HG03442 (cell line): ENCODE data around the gene ARFRP1.
"Not testable (repeated sequence)": the region's sequence is repeated elsewhere in the genome, so short reads cannot be mapped to it uniquely, and the experiment has no call there.

Source experiments
- ATAC-seq: cut with Tn5 transposase; IDR thresholded peaks from one replicate; pipeline ENCODE4 v1.9.1; 2021; ENCODE audit warnings: mild to moderate bottlenecking, moderate library complexity; ENCODE audit not compliant: unreplicated experiment

ARFRP1 gene

DNA sequence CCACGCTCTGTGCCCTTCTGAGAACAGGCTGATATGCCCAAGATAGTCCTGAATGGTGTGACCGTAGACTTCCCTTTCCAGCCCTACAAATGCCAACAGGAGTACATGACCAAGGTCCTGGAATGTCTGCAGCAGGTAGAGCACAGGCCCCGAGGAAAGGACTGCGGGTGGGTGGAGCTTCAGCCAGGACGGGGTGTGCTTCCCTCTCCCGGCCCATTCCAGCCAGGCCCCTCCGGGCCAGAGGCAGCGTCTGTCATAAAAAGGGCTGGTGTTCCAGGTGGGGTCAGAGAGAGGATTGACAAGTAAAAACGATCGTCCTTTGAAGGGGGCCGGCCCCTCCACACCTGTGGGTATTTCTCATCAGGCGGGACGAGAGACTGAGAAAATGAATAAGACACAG is 48.4 kb downstream of the ARFRP1 start:
- no peak for ATAC-seq

DNA sequence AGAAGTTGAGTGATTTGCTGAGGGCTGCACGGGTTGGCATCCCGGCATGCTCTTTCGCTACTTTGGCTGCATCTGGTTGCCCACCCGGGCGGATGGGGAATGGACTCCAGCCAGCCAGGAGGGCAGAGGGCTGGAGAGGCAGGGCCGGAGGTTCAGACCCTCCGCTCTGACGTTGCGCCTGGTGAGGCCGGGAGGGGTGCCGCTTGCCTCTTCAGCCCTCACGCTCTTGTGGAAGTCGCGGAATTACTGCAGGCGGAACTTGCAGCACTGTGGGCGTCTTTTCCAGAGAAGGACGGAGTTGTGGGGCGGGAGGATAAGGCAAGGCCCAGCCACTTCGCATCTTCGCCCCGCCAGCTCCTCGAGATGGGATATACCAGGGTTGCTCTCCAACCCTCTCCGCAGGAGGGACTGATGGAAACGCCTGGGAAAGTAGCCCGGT is 49.0 kb downstream of the ARFRP1 start:
- ATAC-seq, result peak; percentile 12

- ATAC-seq, result peak; percentile 86
Measured at GRCh38 chr20:63657937-63658748, 49.6 kb downstream of the ARFRP1 start, which contains the start of gene RTEL1. TSS of gene RTEL1 (plus strand) at chr20:63658312. CDS start at chr20:63659403, 1,091 bp downstream.

DNA sequence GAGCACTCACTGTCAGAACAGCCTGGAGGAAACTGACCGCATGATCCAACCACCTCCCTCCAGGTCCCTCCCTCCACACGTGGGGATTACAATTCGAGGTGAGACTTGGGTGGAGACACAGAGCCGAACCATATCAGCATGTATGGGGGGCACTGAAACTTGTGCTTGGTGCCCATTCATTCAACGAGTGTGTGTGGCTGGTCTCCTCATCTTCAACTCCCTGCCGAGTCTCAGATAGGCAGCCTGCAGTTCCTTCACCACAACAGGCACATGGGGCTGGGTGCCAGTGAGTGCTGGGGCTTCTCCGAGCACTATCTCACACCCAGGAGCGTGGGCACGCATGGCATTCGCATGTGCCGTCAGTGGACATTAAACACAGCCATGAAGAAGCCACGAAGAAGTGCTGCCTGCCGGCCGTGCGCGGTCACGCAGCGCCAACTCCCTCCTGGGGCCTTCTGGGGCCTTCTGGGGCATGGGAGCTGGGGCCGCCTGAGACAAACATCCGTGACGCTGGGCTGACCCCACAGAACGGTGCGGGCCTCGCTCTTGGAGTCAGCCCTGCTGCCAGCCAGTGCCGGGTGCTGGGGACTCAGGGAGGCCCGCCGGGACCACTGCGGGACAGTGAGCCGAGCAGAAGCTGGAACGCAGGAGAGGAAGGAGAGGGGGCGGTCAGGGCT is 50.4 kb downstream of the ARFRP1 start:
- no peak for ATAC-seq

DNA sequence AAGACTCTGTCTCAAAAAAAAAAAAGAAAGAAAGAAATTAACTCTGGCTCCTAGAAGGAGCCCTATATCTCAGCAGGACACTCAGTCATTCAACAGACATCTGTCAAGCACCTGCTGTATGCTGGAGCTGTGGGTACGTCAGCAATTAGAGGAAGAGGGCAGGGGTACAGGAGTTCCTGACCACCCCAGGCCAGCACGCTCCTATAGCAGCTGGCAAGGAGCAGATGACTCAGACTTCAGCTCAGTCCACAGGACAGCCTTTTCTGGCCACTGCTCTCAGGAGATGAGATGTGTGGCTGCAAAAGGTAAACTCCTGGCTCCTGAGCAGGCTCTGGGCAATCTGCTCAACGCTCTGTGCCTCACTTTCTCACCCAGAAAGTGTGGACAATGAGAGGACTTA is 51.3 kb downstream of the ARFRP1 start:
- no peak for ATAC-seq

GRCh38 chr20:63655249-63655648 is 52.5 kb downstream of the ARFRP1 start:
- ATAC-seq, result no peak

GRCh38 chr20:63653974-63654668 is 53.7 kb downstream of the ARFRP1 start:
- ATAC-seq, result no peak

- no peak for ATAC-seq
Measured at GRCh38 chr20:63653041-63653973, 54.5 kb downstream of the ARFRP1 start, which contains the start of gene STMN3. TSS of gene STMN3 (minus strand) at chr20:63653424. CDS start at chr20:63653345, 79 bp downstream.

- ATAC-seq, result no peak
Measured at GRCh38 chr20:63652192-63652980, 55.4 kb downstream of the ARFRP1 start.

GRCh38 chr20:63651942-63652191 is 55.9 kb downstream of the ARFRP1 start:
- no peak for ATAC-seq

GRCh38 chr20:63650486-63650885 is 57.3 kb downstream of the ARFRP1 start:
- ATAC-seq, result not testable (repeated sequence)

DNA sequence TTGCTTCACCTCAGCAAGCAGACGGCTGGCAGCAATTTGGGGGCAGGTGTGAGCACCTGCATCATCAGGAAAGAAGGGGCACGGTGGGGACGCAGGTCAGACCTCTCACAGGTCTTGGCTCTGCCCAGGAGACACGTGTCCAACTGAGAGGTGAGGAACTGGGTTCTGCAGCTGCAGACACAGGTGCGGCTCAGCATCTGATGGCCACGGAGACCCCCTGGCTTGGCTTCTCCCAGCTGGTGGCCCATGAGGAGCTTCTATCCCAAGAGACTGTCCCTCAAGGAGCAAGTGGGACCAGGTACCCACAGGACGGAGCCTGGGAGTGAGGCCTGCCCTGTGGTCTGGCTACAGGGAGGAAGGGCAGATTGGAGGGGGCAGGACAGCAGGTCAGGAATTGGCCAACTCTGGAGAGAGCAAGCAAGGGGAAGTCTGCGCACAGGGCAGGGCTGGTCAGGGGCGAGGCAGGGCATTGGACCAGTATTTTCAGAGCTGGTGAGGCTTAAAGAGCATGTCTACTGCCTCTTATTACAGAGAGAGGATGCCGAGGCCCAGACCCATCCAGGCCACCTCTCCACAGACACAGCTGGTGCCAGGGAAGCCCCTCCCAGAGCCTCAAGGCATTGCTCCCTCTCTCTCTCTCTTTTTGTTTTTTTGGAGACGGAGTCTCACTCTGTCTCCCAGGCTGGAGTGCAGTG is 58.7 kb downstream of the ARFRP1 start:
- no peak for ATAC-seq
